ENCODE measurements around the gene STK40.

STK40 gene, protein sequence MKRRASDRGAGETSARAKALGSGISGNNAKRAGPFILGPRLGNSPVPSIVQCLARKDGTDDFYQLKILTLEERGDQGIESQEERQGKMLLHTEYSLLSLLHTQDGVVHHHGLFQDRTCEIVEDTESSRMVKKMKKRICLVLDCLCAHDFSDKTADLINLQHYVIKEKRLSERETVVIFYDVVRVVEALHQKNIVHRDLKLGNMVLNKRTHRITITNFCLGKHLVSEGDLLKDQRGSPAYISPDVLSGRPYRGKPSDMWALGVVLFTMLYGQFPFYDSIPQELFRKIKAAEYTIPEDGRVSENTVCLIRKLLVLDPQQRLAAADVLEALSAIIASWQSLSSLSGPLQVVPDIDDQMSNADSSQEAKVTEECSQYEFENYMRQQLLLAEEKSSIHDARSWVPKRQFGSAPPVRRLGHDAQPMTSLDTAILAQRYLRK

DNA sequence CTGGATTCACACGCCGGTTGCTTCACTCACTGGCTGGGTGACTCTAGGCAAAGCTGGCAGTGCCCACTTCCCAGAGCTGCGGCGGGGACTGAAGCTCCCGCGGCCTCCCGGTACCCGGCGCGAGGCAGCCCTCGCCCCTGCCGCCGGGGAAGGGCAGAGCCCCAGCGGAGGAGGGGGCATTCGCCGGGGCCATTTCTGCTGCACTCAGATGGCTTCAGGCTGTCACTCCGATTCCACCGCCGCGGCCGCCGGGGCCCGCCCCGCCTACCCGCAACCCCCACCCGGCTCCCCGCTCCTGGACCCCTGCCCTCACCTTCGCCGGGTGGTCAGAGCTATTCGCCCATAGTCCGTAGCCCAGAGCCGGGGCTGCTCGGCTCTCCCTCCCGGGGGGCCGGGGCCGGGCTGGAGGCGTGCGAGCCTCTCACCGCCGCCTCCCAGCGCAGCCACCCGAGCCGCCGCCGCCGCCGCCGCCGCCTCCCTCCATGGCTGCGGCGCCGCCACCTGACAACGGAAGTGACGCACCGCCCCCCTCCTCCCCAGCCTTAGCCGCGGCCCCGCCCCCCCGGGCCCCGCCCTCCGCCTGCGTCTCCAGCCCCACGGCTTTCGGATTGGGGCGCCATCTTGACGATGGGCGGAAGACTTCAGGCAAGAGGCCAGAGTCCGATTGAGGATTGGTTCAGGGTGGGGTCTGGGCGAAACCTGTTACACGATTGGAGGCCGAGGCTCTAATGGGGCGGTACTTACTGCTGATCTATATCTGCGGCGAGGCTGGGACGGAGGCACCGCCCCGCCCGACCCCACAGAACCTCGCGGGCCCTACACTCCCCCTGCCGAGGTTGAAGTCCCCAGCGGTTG lies at the start of gene STK40:
Gene STK40, minus strand, starts transcription at position 515 of the 855 bp plus-strand sequence. CDS start 24,592 bp downstream, outside the sequence.
- DNase-seq: peak; percentile 98

DNA sequence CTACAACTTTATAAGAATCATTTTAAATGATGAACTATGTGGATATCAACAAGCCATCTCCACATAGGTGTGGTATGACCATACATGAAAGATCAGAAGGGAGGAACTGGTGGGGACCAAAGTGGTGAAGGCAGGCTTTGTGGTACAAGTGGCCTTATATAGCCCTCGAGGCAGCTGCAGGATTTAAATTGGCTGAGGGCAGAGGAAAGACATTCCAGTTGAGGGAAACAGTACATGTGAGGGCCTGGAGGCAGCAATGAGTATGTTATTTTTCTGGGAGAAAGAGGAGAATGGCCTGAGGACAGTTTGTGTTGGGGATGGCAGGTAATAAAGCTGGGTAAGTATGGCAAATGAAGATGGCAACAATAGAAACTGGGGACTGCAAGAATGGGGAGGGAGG lies 47.4 kb upstream of the STK40 start:
- no peak for DNase-seq

DNA sequence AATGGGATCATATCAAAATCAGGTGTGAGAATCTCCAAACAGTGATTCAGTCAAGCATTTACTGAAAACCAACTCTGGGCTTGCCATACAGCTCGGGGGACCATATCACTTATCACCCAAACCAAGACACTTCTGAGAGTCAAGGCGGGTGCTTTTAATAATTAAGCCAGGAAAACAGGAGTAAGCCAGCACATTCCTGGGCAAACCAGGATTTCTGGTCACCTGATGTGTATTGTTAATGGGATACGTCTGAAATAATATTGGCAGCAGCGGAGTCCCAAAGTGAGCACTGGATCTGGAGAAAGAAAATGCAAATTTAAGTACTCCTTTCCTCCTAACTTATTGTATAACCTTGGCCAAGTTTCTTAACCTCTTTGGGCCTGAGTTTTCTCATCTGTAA lies 46.9 kb upstream of the STK40 start:
- DNase-seq: no peak

DNA sequence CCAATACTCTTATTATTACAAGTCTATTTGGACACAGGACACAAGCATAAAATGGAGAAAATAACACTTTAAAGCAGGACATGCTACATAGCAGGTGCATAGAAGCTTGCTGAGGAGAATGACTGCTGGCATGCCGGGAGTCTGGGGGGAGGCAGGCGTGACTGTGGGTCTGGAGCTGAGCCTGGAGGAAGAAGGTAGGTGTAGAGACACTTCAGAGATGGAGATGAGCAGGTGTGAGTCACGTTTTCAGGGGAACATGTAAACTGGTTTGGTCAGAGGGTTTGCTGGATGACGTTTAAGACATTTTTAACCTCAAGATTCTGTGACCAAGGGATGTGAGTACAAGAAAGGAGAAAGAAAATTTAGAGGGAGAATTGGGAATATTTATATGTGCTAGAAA lies 40.1 kb upstream of the STK40 start:
- DNase-seq: no peak

DNA sequence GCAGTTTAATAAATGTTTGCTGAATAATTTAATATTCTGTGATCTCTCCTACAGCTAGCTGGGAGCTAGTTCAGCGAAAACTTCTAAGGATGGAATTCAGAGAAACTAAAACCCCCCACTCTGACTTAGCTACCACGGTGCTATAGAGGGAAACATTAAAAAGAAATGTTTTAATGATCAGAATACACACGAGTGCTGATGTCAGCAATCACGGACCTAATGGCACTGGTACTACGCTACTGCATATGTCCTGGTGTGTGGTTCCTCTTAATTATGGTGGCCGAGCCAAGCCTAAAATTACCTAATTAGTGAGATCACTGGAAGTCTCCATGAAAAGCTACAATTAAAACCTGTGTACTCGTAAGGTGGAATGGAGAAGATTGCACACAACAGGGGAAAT lies 35.9 kb upstream of the STK40 start:
- no peak for DNase-seq

DNA sequence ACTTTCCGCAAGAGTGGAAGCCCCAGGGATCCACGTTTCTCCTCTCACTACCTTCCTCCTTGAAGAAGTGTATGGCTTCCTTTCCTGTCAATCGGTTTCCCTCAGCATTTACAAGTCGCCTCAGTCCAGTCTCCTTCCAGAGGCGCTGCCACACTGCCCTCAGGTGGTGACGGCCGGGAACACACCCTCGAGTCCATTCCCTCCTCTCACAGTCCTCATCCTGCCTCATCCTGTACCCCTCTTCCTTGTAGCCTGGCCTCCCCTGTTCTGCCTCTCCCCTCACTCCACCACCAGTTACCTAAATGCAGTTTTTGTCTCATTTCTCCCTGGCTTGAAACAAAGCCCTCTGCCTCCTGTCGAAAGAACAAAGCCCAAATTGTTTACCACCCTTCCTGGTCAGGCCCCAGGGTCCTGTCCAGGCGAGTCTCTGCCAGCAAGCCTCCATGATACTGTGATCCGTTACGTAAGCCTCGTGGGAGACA lies 35.2 kb upstream of the STK40 start:
- DNase-seq: peak; percentile 91

DNA sequence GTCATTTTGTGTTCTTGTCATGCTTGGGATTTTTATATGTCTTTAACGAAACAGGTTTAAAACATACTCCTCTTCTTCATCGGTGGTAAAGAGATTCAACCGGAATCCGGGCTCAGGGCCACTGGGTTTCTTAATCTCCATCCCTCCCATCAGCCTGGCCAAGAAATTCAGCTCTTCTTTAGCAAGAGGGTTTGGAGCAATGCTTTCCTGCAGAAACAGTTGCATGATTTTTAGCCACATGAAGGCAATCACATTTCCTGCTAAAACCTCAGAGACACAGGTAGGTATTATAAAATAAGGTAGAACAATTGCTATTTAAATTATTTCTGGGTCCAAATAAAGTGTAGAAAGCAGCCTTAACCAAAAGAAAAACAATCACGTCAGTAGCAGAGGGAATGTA lies 34.7 kb upstream of the STK40 start:
- DNase-seq: no peak

DNA sequence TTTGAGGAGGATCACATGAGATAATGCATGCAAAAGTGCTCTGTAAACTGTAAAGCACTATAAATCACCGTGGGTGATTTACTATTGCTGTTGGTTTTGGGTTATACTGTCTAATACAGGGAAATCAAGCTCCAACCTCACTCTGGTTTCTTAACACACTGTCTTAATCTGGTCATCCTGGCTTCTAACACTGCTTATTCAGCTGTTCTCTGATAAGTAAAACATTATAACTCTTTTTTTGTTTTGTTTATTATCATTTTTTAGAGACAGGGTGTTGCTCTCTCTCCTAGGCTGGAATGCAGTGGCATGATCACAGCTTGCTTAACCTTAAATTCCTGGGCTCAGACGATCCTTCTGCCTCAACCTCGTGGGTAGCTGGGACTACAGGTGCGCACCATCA lies 33.8 kb upstream of the STK40 start:
- no peak for DNase-seq

DNA sequence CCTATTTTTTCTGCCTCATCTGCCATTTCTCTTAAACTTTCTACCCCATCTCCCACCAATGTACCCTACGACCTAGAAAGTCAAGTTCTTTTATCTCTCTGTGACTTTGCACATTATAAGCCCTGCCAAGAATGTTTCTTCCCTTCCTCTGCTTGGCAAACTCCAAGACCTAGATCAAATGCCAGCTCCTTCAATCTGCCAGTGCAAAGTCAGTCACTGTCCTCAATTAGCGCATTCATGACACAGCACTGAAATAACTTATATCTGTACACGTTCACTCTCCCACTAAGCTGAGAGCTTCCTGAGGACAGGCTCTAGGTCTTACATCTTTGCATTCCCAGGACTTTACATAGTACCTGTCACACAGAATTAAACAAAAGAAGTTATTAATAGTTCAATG lies 33.4 kb upstream of the STK40 start:
- DNase-seq: no peak

DNA sequence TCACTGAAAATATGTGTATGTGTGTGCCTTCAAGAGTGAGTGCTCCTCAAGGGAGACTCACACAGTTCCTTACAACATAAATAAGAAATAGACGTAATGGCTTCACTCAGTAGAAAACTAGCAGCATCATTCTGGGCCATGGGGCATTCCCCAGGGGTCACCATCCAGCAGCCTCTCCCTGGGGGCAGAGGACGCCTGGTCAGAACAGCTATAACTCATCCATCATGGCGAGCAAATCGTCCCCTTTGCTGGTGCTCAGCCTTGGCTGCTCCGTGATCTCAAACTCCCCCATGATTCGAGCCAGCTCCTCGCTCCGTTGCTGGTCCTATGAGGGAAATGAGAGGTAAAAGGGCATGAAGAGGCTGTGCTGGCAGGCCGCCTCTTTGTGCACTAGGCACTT lies 32.2 kb upstream of the STK40 start:
- no peak for DNase-seq

DNA sequence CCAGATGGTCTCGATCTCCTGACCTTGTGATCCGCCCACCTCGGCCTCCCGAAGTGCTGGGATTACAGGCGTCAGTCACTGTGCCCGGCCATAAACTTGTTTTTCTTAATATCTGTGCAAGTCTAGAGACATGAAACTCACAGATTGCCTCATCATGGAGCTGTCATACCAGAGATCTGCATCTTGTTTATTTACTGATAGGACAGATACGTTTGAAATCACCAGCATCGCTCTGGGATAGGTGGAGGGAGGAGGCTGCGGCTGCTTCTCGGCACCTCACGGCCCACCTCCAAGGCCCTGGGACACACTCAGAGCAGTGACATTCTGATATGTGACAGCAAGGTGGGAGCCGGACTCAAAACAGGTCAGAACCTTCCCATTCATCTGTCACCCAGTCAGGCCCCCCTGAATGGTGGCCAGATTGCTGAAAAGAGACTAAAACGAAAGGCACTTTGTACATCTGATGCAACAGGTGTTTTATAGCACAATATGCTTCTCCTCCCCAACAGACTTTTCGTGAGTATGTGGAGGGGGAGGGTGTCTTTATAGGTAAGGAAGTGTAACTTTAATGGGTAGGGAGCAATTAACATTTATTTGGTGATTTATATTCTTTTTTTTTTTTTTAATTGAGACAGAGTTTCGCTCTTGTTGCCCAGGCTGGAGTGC lies 30.1 kb upstream of the STK40 start:
- no peak for DNase-seq

DNA sequence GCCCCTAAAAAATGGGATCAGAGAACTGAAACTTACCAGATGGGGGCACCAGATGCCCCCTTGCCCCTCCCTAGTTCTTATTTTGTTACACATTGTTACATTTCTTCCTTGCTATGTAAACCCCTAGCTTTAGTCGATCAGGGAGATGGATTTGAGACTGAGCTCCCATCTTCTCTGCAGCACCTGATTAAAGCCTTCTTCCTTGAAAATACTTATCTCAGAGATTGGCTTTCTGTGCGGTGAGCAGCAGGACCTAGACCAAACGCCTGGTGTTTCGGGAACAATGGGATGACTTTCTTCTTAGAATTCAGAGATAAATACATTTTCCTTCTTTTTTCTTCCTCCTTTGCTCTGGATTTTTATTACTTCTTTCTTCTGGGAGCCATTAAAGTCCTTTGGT lies 28.7 kb upstream of the STK40 start:
- DNase-seq: no peak

DNA sequence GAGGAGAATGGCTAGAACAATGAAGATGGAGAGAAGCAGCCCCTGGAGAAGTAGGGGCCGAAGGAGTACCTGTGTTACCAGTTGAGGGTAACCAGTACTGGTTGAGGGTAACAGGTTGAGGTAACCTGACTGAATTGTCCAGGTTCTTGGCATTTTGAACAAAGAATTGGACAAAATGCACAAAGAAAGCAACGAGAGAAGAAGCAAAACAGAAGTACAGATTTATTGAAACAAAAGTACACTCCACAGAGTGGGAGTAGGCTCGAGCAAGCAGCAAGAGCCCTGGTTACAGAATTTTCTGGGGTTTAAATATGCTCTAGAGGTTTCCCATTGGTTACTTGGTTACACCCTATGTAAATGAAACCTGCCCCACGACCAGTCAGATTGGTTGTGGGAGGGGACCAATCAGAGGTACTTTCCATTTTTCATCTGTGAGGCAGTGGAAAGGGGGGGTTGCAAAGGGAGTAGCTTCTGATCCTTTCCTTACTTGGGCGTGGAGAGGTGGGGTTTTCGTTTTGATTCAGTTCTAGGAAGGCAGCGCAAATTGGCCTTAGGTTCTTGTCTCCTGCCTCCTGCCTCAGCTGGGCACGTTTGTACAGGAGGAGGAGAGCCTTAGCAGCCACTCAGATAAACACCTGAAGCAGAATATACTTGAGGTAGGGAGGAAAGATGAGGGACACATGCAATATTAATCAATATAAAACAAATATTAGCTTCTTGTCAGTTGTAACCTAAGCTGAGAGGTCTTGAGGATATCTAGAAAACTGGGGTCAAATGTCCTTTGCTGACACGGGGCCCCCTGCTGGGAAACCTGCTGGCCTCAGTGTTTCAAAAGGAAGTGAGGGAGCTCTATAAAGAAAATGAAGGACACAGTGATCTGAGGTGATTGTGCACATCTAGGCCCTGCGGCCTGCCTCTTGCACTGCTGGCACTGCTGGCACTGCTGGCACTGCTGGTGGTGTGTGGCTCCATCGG lies 26.2 kb upstream of the STK40 start:
- DNase-seq: no peak

DNA sequence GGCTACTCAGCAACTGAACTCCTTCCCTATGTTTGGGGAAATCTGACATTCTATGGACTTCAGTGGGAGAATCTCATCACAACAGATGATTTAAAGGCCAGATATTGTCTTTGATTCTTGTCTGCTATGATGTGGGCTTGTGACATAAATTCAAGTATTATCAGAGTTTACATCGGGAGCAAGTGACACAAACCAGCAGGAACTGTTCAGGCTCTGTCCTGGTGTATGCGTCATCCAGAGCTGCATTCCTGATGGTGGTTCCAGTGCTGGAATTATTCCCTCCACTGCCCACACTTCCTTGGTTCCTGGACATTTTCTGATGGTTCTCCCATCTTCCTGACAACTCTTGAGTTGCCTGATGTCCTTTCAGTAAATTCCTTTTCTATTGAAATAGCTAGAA lies 22.8 kb upstream of the STK40 start:
- DNase-seq: no peak

DNA sequence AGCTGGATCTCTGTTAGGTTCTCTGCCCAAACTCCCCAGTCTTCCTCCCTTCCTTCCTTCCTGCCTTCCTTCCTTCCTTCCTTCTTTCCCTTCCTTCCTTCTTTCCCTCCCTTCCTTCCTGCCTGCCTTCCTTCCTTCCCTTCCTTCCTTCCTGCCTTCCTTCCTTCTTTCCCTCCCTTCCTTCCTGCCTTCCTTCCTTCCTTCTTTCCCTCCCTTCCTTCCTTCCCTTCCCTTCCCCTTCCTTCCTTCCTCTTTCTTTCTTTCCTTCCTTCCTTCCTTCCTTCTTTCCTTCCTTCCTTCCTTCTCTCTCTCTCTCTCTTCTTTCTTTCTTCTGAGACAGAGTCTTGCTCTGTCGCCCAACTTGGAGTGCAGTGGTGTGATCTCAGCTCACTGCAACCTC lies 20.7 kb upstream of the STK40 start:
- no peak for DNase-seq

DNA sequence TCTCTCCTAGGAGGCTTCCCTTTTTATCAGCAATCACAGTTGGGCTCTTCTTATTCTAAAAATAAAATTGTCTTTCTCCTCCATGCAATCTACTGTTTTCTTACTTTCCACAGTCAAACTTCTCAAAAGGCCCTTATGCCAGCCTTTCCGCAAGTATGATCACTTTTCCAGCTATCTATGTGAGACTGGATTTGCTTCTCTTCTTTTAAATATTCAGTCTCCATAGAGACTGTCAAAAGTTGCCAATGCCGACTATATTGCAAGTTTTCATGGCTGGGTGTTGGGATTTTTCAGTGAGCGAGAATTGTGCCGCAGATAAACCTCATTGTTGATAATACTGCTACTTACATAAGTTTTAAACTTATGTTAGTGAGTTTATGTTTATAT lies 16.8 kb upstream of the STK40 start:
- DNase-seq: no peak

DNA sequence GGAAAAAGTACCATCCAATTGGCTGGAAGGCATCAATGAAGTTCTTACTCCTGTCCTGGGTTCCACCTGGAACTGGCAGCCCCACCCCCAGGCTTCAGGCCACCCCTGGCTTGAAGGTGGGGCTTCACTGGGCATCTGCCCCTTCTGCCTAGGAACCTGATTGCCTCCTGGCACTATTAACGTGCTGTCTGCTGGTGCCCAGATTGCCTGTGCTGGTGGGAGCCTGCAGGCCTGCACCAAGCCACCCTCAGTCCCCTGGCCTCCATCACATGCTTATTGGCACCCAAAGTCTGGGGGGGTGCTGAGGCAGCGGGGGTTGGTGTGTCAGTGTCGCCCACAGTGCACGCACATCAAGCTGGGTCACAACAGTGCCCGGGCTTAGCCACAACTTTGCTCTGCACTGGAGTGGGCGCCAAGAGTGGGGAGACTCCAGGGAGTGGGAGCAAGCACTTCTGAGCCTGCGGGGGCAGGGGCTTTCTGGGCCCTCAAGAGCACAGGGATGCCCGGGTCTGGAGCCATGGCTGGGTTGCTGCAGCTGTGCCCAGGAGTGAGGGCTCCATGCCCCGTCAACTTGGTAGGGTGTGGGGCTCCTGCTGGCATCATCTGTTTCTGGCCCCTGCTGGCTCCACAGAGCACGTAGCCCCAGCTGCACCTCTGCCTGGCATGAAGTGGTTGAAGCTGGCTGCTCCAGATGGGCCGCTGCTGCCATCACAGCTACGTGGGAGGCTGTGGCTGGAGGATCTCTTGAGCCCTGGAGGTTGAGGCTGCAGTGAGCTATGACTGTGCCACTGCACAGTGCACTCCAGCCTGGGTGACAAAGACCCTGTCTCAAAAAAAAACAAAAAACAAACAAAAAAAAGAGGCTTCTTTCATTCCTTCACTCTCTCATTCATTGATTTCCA lies 16.1 kb upstream of the STK40 start:
- no peak for DNase-seq

DNA sequence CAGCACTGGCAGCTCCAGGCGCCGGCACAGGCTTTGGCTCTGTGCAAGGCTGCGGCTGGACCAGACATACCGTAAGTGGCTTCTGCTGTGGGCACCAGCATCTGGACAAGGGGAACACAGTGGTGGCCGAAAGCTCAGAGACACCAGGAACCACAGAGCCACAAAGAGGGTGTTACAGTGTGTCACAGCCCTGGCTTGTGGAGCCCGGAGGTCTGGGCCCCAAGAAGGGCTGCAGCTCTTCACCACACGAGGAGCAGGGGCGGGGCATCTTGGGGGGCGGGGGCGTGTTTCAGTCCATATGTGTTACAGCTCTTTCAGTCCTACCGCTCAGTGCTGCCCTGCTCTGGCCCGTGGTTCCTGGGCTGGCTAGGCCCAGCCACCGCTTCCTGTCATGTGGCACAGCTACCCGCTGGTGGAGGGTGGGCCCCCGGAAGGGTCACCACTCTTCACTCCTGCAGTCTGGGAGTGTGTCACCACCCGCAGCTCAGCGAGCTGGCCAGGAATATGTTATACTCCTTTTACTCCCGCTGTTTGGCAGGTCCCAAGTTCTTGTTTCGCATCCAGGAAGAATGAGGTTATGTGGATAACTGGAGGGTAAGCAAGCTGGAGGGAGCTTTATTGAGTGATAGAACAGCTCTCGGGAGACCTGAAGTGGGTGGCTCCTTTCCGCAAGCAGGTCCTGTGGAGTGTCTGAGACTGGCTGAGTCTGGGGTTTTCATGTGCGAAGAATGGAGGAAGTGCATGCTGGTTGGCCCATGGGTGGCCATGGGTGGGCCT lies 15.3 kb upstream of the STK40 start:
- DNase-seq: peak; percentile 7

DNA sequence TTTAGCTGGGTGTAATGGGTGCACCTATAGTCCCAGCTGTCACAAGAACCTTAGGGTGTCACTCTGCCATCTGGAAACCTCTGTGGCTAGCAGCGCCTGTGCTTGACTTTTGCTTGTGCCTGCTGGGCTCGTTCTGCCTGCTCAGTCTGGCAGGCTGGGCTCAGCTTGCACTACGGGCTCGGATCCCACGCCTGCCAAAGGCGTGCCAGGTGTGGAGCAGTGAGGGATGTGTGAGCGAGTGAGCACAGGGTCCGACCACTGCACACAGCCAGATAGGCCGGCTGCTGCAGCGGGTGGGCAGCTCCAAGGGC lies 14.7 kb upstream of the STK40 start:
- no peak for DNase-seq

DNA sequence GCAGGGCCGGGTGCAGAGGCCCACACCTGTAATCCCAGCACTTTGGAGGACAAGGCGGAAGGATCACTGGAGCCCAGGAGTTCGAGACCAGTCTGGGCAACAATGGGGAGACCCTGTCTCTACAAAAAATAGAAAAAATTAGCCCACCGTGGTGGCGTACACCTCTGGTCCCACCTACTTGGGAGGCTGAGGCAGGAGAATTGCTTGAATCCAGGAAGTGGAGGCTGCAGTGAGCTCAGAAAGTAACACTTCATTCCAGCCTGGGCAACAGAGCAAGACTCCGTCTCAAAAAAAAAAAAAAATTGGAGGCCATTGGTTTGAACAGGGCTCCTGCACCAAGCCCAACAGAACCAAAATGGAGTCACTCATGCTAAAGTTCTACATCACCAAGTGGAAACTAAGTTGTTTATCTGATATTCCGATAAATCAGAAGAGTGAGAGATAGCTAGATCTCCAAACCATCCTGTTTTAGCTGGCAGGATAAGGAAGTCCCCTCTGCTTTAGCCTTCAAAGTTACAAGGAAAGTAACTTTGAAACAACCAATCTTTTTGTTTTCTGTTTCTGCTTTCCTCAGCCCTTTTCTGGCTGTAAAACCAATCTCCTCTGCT lies 12.8 kb upstream of the STK40 start:
- DNase-seq: no peak
